ENCODE results near the gene CLDN15. TPM values are rescaled to one million over a fixed set of nuclear protein-coding genes. Genes with fewer than 3 reads are reported as not detected.
"Not testable (repeated sequence)": the region's sequence is repeated elsewhere in the genome, so short reads cannot be mapped to it uniquely, and the experiment has no call there.

Gene CLDN15
- total and polyA plus RNA-seq, 8 donors: 1.2 to 131 (median 6.0) TPM

- WGBS, 5 donors: 89 to 96% (median 92%) methylated on average over 14 of the region's 14 CpGs
- H3K27me3 ChIP-seq: peaks cover 0 to 4% (median 0%) of the 10 kb centered on the region in 3 donors
- no peak for TF ChIP-seq CTCF (IDR thresholded peaks at IDR 0.05)
- no peak for TF ChIP-seq POLR2AphosphoS5 (IDR thresholded peaks at IDR 0.05)
- no peak for TF ChIP-seq POLR2A (IDR thresholded peaks at IDR 0.05)
- TF ChIP-seq EP300 (IDR thresholded peaks at IDR 0.05): no peak
- H3K4me3 ChIP-seq: no peak overlapping the region
- DNase-seq: no peak
- peaks cover 49 to 82% (median 81%) of the 10 kb centered on the region in 4 donors for H3K36me3 ChIP-seq
- intact Hi-C loops (cut with DNase I; ENCODE audit: low total_unique reads): no loop called here
- H3K4me1 ChIP-seq: no peaks in the 10 kb centered on the region
- no peaks in the 10 kb centered on the region for H3K9me3 ChIP-seq
- H3K27ac ChIP-seq: no peak overlapping the region
Measured at GRCh38 chr7:101208794-101209193, 28.8 kb downstream of the CLDN15 start.

- peaks cover 0 to 17% (median 6%) of the 10 kb centered on the region in 3 donors for H3K27me3 ChIP-seq
- H3K27ac ChIP-seq: no peak overlapping the region
- WGBS, 5 donors: 84 to 94% (median 93%) methylated on average over 8 to 17 of the region's 17 CpGs
- no peak overlapping the region for H3K4me3 ChIP-seq
- H3K36me3 ChIP-seq: peaks cover 41 to 68% (median 68%) of the 10 kb centered on the region in 4 donors
- DNase-seq: no peak
- intact Hi-C loops (cut with DNase I; ENCODE audit: low total_unique reads): no loop called here
- TF ChIP-seq POLR2AphosphoS5 (IDR thresholded peaks at IDR 0.05) (no peak), CTCF (IDR thresholded peaks at IDR 0.05) (no peak), EP300 (IDR thresholded peaks at IDR 0.05) (no peak), POLR2A (IDR thresholded peaks at IDR 0.05) (no peak)
- H3K4me1 ChIP-seq: no peaks in the 10 kb centered on the region
- H3K9me3 ChIP-seq: no peaks in the 10 kb centered on the region
Measured at GRCh38 chr7:101207459-101207858, 30.1 kb downstream of the CLDN15 start.

GRCh38 chr7:101206665-101207042 is 30.9 kb downstream of the CLDN15 start:
- no peak for TF ChIP-seq POLR2A (IDR thresholded peaks at IDR 0.05)
- no peak for TF ChIP-seq CTCF (IDR thresholded peaks at IDR 0.05)
- no peak for TF ChIP-seq EP300 (IDR thresholded peaks at IDR 0.05)
- no peak for TF ChIP-seq POLR2AphosphoS5 (IDR thresholded peaks at IDR 0.05)
- H3K9me3 ChIP-seq: no peaks in the 10 kb centered on the region
- WGBS, 5 donors: 81 to 91% (median 87%) methylated on average over 19 of the region's 19 CpGs
- no peak for DNase-seq
- H3K27me3 ChIP-seq: peaks cover 0 to 25% (median 14%) of the 10 kb centered on the region in 3 donors
- peaks cover 6 to 7% (median 7%) of the 10 kb centered on the region in 4 donors for H3K4me1 ChIP-seq
- H3K4me3 ChIP-seq: no peak overlapping the region
- no peak overlapping the region for H3K27ac ChIP-seq
- H3K36me3 ChIP-seq: peaks cover 33 to 60% (median 60%) of the 10 kb centered on the region in 4 donors
- intact Hi-C loops (cut with DNase I; ENCODE audit: low total_unique reads): no loop called here

- TF ChIP-seq POLR2AphosphoS5 (IDR thresholded peaks at IDR 0.05) (no peak), EP300 (IDR thresholded peaks at IDR 0.05) (no peak), CTCF (IDR thresholded peaks at IDR 0.05) (no peak), POLR2A (IDR thresholded peaks at IDR 0.05) (no peak)
- no peak for DNase-seq
- no peak overlapping the region for H3K4me3 ChIP-seq
- no peaks in the 10 kb centered on the region for H3K9me3 ChIP-seq
- peaks cover 0 to 31% (median 19%) of the 10 kb centered on the region in 3 donors for H3K27me3 ChIP-seq
- intact Hi-C loops (cut with DNase I; ENCODE audit: low total_unique reads): no loop called here
- H3K4me1 ChIP-seq: peaks cover 11 to 13% (median 13%) of the 10 kb centered on the region in 4 donors
- H3K36me3 ChIP-seq: peaks cover 27 to 55% (median 54%) of the 10 kb centered on the region in 4 donors
- 85 to 90% (median 86%) methylated on average over 31 to 32 of the region's 32 CpGs for WGBS, 5 donors
- H3K27ac ChIP-seq: no peak overlapping the region
Measured at GRCh38 chr7:101205901-101206664, 31.5 kb downstream of the CLDN15 start.

GRCh38 chr7:101203740-101204738 is 33.6 kb downstream of the CLDN15 start:
- 56 to 73% (median 67%) methylated on average over 18 to 22 of the region's 22 CpGs for WGBS, 5 donors
- Histone ChIP-seq H3K4me1 (peaks cover 11 to 18% (median 16%) of the 10 kb centered on the region in 4 donors), H3K27me3 (peaks cover 0 to 51% (median 28%) of the 10 kb centered on the region in 3 donors), H3K36me3 (peaks cover 7 to 34% (median 33%) of the 10 kb centered on the region in 4 donors)
- H3K27ac ChIP-seq; H3K9me3 ChIP-seq; DNase-seq; intact Hi-C loops (cut with DNase I; ENCODE audit: low total_unique reads); H3K4me3 ChIP-seq: not testable (repeated sequence)

All from stomach (tissue), 9 donors.